Kidney (tissue), 14 donors: ENCODE measurements around the gene BARHL1. TPM values are rescaled to one million over a fixed set of nuclear protein-coding genes. Genes with fewer than 3 reads are reported as not detected.
A peak's percentile ranks its signal among the peaks of the same experiment; 100 is the strongest.

Source experiments
- DNase-seq, 5 donors: peaks; one replicate each; pipeline ENCODE4 v3.0.0-alpha.2; 2013 to 2020
- FAIRE-seq: peaks from 2 replicates; lab custom pipeline; 2012; peaks lifted over from hg19 to GRCh38; lab: Jason Lieb, UNC
- H3K27ac ChIP-seq, 2 donors: one replicate each; pipeline ENCODE4 v1.7.0; 2013; ENCODE audit warnings: low read depth in 2 of 2, low read length in 2 of 2, inconsistent platforms in 1 of 2
- H3K27me3 ChIP-seq: one replicate; pipeline ENCODE4 v1.7.1; 2013; ENCODE audit warnings: low read length, inconsistent platforms; ENCODE audit not compliant: control insufficient read depth, insufficient read depth
- H3K36me3 ChIP-seq, 3 donors: one replicate each; pipeline versions ENCODE4 v1.7.0 to v1.7.1; 2013; ENCODE audit warnings: low read length in 3 of 3, control low read depth in 1 of 3, inconsistent platforms in 1 of 3; ENCODE audit not compliant: insufficient read depth in 3 of 3, control insufficient read depth in 2 of 3
- H3K4me1 ChIP-seq, 3 donors: one replicate each; pipeline versions ENCODE4 v1.7.0 to v1.7.1; 2013; ENCODE audit warnings: low read length in 3 of 3, inconsistent platforms in 1 of 3, low read depth in 1 of 3; ENCODE audit not compliant: control insufficient read depth in 2 of 3, insufficient read depth in 2 of 3
- H3K4me3 ChIP-seq, 3 donors: one replicate each; pipeline versions ENCODE4 v1.7.0 to v1.8.1; 2013; ENCODE audit warnings: low read length in 3 of 3, control low read depth in 1 of 3, inconsistent platforms in 1 of 3
- H3K9ac ChIP-seq, 3 donors: one replicate each; pipeline versions ENCODE4 v1.7.0 to v1.7.1; 2013; ENCODE audit warnings: low read length in 3 of 3, control low read depth in 1 of 3, inconsistent platforms in 1 of 3
- H3K9me3 ChIP-seq, 3 donors: one replicate each; pipeline versions ENCODE4 v1.7.0 to v1.7.1; 2013; ENCODE audit warnings: low read length in 3 of 3, control low read depth in 1 of 3, inconsistent platforms in 1 of 3; ENCODE audit not compliant: control insufficient read depth in 2 of 3, insufficient read depth in 1 of 3
- intact Hi-C: fragments of 100-400 bp; cut with DNase I; formaldehyde crosslinking; loops from one replicate; pipeline ENCODE4 v1.11.1; 2022
- polyA plus RNA-seq: library from polyadenylated mRNA; stranded (reverse); fragments of 350-450 nt; fragmentation: Illumina TruSeq; extraction: RNeasy Lipid Tissue Mini Kit (QIAGEN cat#74804); gene quantifications from one replicate; pipeline ENCODE4 v1.2.3, GENCODE V29; 2014; ENCODE audit warnings: low read depth, low replicate concordance; ENCODE audit not compliant: insufficient read depth
- total RNA-seq: library from RNA; stranded (reverse); fragmentation: NEBNext Ultra II Directional; extraction: Animal tissue kit (Norgen Biotek cat#: 25700); gene quantifications from one replicate; pipeline ENCODE4 v1.2.1, GENCODE V29; 2021
- TF ChIP-seq, protein P1 (sequence below): IDR thresholded peaks from 3 replicates; pipeline ENCODE4 v1.5.1; 2012; ENCODE audit warnings: mild to moderate bottlenecking, moderate library complexity, borderline replicate concordance; ENCODE audit not compliant: insufficient read depth; ENCODE audit errors: extremely low read depth
- donor health status: control.
- donor health status: control.
- donor health status: control.
- donor health status: control.
- donor health status: control.
- donor health status: DM: yes; HTN: yes; CAD: no.
- donor health status: Normal renal cell carcinoma (clear cell type).

Gene BARHL1
- total and polyA plus RNA-seq, 2 donors from 2014 or later, result not detected

DNA sequence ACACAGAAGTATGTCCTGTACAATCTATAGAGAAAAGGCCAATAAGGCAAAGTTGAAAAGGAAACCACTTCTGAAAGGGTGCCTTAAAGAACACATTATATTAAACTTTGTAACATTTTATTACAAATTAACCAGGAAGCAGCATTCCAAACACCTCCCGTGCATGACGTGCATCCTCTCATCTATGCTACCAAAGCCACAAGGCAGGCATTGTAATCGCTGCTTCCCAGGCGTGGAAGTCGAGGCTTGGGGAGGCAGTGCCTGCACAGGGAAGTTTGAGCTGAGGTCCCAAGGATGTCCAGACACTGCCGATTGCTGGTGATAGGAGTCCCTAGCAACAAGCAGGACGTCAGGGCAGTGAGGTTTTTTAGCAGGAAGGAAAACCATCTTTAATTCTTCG is 44.3 kb upstream of the BARHL1 start:
- Histone ChIP-seq H3K27ac (no peak overlapping the region), H3K36me3 (no peaks in the 10 kb centered on the region), H3K9ac (no peak overlapping the region), H3K4me1 (no peaks in the 10 kb centered on the region), H3K4me3 (no peak overlapping the region), H3K9me3 (peaks cover 0 to 4% (median 0%) of the 10 kb centered on the region in 3 donors), H3K27me3 (no peaks in the 10 kb centered on the region)
- FAIRE-seq (no peak), DNase-seq (peak in 4 of 5 donors; percentile 60 to 77 (median 66))
- TF ChIP-seq, protein P1, sequence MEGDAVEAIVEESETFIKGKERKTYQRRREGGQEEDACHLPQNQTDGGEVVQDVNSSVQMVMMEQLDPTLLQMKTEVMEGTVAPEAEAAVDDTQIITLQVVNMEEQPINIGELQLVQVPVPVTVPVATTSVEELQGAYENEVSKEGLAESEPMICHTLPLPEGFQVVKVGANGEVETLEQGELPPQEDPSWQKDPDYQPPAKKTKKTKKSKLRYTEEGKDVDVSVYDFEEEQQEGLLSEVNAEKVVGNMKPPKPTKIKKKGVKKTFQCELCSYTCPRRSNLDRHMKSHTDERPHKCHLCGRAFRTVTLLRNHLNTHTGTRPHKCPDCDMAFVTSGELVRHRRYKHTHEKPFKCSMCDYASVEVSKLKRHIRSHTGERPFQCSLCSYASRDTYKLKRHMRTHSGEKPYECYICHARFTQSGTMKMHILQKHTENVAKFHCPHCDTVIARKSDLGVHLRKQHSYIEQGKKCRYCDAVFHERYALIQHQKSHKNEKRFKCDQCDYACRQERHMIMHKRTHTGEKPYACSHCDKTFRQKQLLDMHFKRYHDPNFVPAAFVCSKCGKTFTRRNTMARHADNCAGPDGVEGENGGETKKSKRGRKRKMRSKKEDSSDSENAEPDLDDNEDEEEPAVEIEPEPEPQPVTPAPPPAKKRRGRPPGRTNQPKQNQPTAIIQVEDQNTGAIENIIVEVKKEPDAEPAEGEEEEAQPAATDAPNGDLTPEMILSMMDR, result no peak
- intact Hi-C loops, result no loop called here

DNA sequence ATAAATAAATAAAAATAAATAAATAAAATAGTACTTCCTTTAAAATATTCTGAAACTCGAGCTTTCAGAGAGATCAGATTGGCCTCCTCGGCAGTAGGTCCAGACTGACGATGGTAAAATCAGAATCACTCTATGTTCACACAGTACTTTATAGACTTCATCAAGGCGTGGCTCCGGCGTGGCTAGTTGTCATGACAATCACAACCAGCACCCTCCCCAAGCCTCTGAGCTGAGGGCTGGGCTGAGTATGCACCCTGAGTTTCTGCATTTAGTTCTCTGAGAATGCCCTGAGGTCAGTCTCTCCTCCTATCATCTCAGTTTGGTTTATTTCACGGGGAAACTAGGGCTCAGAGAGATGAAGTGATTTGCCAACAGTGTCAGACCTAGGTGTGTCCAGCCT is 43.3 kb upstream of the BARHL1 start:
- H3K27me3 ChIP-seq, result no peaks in the 10 kb centered on the region
- TF ChIP-seq, protein P1, result no peak
- H3K4me3 ChIP-seq, result no peak overlapping the region
- H3K27ac ChIP-seq, result no peak overlapping the region
- FAIRE-seq (no peak), DNase-seq (no peak)
- H3K36me3 ChIP-seq, result no peaks in the 10 kb centered on the region
- no peak overlapping the region for H3K9ac ChIP-seq
- intact Hi-C loops, result no loop called here
- no peaks in the 10 kb centered on the region for H3K4me1 ChIP-seq
- peaks cover 0 to 4% (median 0%) of the 10 kb centered on the region in 3 donors for H3K9me3 ChIP-seq

DNA sequence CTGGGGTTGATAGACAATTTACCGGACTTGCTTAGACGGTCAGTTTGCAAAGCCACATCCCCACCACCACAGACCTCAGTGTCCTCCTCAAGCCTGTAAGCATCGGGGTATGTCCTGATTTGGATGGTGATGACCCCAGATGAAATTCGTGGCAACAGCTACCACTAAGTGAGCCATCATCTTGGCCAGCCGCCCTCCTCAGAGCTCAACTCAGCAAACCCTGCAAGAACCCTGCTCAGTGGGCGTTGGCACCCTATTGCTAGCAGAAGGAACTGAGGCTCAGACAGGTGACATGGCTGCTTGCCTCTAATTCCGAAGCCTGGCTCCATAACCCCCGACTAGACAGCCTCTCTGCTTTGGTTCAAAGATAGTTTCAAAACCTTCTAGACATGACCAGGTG is 41.4 kb upstream of the BARHL1 start:
- H3K27me3 ChIP-seq, result no peaks in the 10 kb centered on the region
- no peaks in the 10 kb centered on the region for H3K4me1 ChIP-seq
- H3K36me3 ChIP-seq, result no peaks in the 10 kb centered on the region
- DNase-seq (peak in 1 of 5 donors; percentile 28), FAIRE-seq (no peak)
- TF ChIP-seq, protein P1, result no peak
- H3K4me3 ChIP-seq, result no peak overlapping the region
- intact Hi-C loops, result no loop called here
- H3K9ac ChIP-seq, result no peak overlapping the region
- H3K27ac ChIP-seq, result no peak overlapping the region
- no peaks in the 10 kb centered on the region for H3K9me3 ChIP-seq
